IMR-90 (cell line): Measurements from ENCODE around the gene PPIA. TPM values are rescaled to one million over a fixed set of nuclear protein-coding genes. Genes with fewer than 3 reads are reported as not detected.

Source experiments
- ATAC-seq: fragments of 200-7000 bp; cut with Tn5 transposase; 2 replicates; pipeline ENCODE4 v1.9.1; 2020; ENCODE audit warnings: low read depth, mild to moderate bottlenecking, moderate library complexity
- BruUV-seq: library from RNA; stranded (reverse); fragments of 400-500 nt; replicated peaks from 2 replicates; lab custom pipeline; 2021; lab: Mats Ljungman, UMichigan
- CTCF ChIA-PET: fragments of 300-600 bp; formaldehyde crosslinking; extraction: SDS; loops from one replicate; lab custom pipeline; 2021; ENCODE audit warnings: antibody characterized with exemption; lab: Yijun Ruan, JAX
- POLR2A ChIA-PET: fragments of 300-600 bp; sonication (Branson Sonifier 250); formaldehyde crosslinking; loops from one replicate; lab custom pipeline; 2022; ENCODE audit warnings: antibody characterized with exemption; ENCODE audit not compliant: unreplicated experiment; lab: Charles Lee
- DNase-seq: peaks from one replicate; pipeline ENCODE4 v3.0.0; 2013
- H2AFZ ChIP-seq: replicated peaks from 2 replicates; pipeline ENCODE3; 2013; ENCODE audit warnings: low read length, mild to moderate bottlenecking; ENCODE audit not compliant: poor library complexity
- H2AK5ac ChIP-seq: 2 replicates; pipeline ENCODE4 v1.6.1; 2013; ENCODE audit warnings: low read depth, low read length, inconsistent platforms
- H2AK9ac ChIP-seq: replicated peaks from 2 replicates; pipeline ENCODE3; 2013; ENCODE audit warnings: mild to moderate bottlenecking, low read depth, low read length, moderate library complexity; ENCODE audit not compliant: poor library complexity
- H2BK120ac ChIP-seq: 2 replicates; pipeline ENCODE4 v1.6.1; 2013; ENCODE audit warnings: low read depth, low read length, inconsistent platforms
- H2BK15ac ChIP-seq: 3 replicates; pipeline ENCODE4 v1.6.1; 2013; ENCODE audit warnings: low read depth, low read length, inconsistent platforms
- H2BK20ac ChIP-seq: 2 replicates; pipeline ENCODE4 v1.6.1; 2013; ENCODE audit warnings: low read depth, mild to moderate bottlenecking, inconsistent platforms, low read length, moderate library complexity
- H2BK5ac ChIP-seq: 2 replicates; pipeline ENCODE4 v1.6.1; 2013; ENCODE audit warnings: mild to moderate bottlenecking, low read depth, low read length, inconsistent platforms; ENCODE audit not compliant: poor library complexity, severe bottlenecking
- H3K14ac ChIP-seq: replicated peaks from 2 replicates; pipeline ENCODE4 v1.6.1; 2013; ENCODE audit warnings: low read depth, low read length, inconsistent platforms
- H3K18ac ChIP-seq: 2 replicates; pipeline ENCODE4 v1.6.1; 2013; ENCODE audit warnings: low read depth, low read length, control low read depth
- H3K23ac ChIP-seq: 2 replicates; pipeline ENCODE4 v1.6.1; 2013; ENCODE audit warnings: low read depth, low read length, inconsistent platforms
- H3K27ac ChIP-seq: 2 replicates; pipeline ENCODE4 v1.5.1; 2013; ENCODE audit warnings: mild to moderate bottlenecking, control low read depth, low read length; ENCODE audit not compliant: insufficient read depth
- H3K27me3 ChIP-seq: 2 replicates; pipeline ENCODE4 v1.6.1; 2013; ENCODE audit warnings: low read length; ENCODE audit not compliant: control insufficient read depth, insufficient read depth
- H3K36me3 ChIP-seq: 2 replicates; pipeline ENCODE4 v1.6.1; 2013; ENCODE audit warnings: low read length, mixed read lengths; ENCODE audit not compliant: control insufficient read depth, insufficient read depth
- H3K4ac ChIP-seq: 2 replicates; pipeline ENCODE4 v1.6.1; 2013; ENCODE audit warnings: low read depth, low read length, inconsistent platforms
- H3K4me1 ChIP-seq: 2 replicates; pipeline ENCODE4 v1.6.1; 2013; ENCODE audit warnings: low read length, mixed read lengths; ENCODE audit not compliant: control insufficient read depth, insufficient read depth
- H3K4me2 ChIP-seq: 2 replicates; pipeline ENCODE4 v1.6.1; 2013; ENCODE audit warnings: low read depth, mild to moderate bottlenecking, control low read depth, low read length, moderate library complexity
- H3K4me3 ChIP-seq: 2 replicates; pipeline ENCODE4 v1.5.1; 2013; ENCODE audit warnings: low read depth, mild to moderate bottlenecking, control low read depth, low read length, moderate library complexity; ENCODE audit not compliant: insufficient read depth
- H3K56ac ChIP-seq: 2 replicates; pipeline ENCODE4 v1.6.1; 2013; ENCODE audit warnings: low read length, inconsistent platforms; ENCODE audit not compliant: insufficient read depth; ENCODE audit errors: extremely low read depth
- H3K79me1 ChIP-seq, 2 experiments: 2 replicates each; pipeline ENCODE4 v1.6.1; 2013; ENCODE audit warnings: low read length in 2 of 2, inconsistent platforms in 1 of 2, low read depth in 1 of 2
- H3K9ac ChIP-seq: 2 replicates; pipeline ENCODE4 v1.6.1; 2013; ENCODE audit warnings: low read depth, low read length, control low read depth
- H3K9me1 ChIP-seq: 2 replicates; pipeline ENCODE4 v1.6.1; 2013; ENCODE audit warnings: low read length, inconsistent platforms; ENCODE audit not compliant: insufficient read depth
- H3K9me3 ChIP-seq: 2 replicates; pipeline ENCODE4 v1.6.1; 2013; ENCODE audit warnings: low read length; ENCODE audit not compliant: control insufficient read depth, insufficient read depth
- H4K20me1 ChIP-seq: 2 replicates; pipeline ENCODE4 v1.6.1; 2013; ENCODE audit warnings: low read length, inconsistent platforms; ENCODE audit not compliant: insufficient read depth
- H4K5ac ChIP-seq: 2 replicates; pipeline ENCODE4 v1.6.1; 2013; ENCODE audit warnings: mild to moderate bottlenecking, low read depth, low read length, control low read depth
- H4K8ac ChIP-seq, 2 experiments: 2 replicates each; pipeline ENCODE4 v1.6.1; 2013; ENCODE audit warnings: low read depth in 2 of 2, low read length in 2 of 2, control low read depth in 1 of 2, inconsistent platforms in 1 of 2
- H4K91ac ChIP-seq: 2 replicates; pipeline ENCODE4 v1.6.1; 2013; ENCODE audit warnings: low read depth, low read length, inconsistent platforms; ENCODE audit not compliant: insufficient read depth
- BHLHE40 ChIP-seq: fragments of 150-350 bp; IDR thresholded peaks from 2 replicates; pipeline ENCODE4 v1.6.1; 2016; ENCODE audit warnings: mild to moderate bottlenecking, low read depth, low read length
- CEBPB ChIP-seq: IDR thresholded peaks from 2 replicates; pipeline ENCODE4 v1.6.1; 2012; ENCODE audit warnings: low read depth, low read length, improper control_type of control experiment
- CHD1 ChIP-seq: IDR thresholded peaks from 2 replicates; pipeline ENCODE4 v1.6.1; 2012; ENCODE audit warnings: low read depth, low read length, improper control_type of control experiment
- FOS ChIP-seq: fragments of 150-350 bp; IDR thresholded peaks from 2 replicates; pipeline ENCODE4 v1.6.1; 2016; ENCODE audit warnings: low read depth, low read length
- MAFK ChIP-seq: IDR thresholded peaks from 2 replicates; pipeline ENCODE4 v1.6.1; 2012; ENCODE audit warnings: low read depth, low read length, improper control_type of control experiment
- MAZ ChIP-seq: IDR thresholded peaks from 2 replicates; pipeline ENCODE4 v1.6.1; 2012; ENCODE audit warnings: low read depth, mild to moderate bottlenecking, low read length, improper control_type of control experiment, moderate library complexity, borderline replicate concordance
- MXI1 ChIP-seq: IDR thresholded peaks from 2 replicates; pipeline ENCODE4 v1.6.1; 2012; ENCODE audit warnings: low read depth, mild to moderate bottlenecking, low read length, moderate library complexity, borderline replicate concordance
- NFE2L2 ChIP-seq: fragments of 150-350 bp; IDR thresholded peaks from 2 replicates; pipeline ENCODE4 v1.6.1; 2016; ENCODE audit warnings: low read depth, mild to moderate bottlenecking, low read length
- POLR2A ChIP-seq: IDR thresholded peaks from 2 replicates; pipeline ENCODE4 v1.6.1; 2012; ENCODE audit warnings: mild to moderate bottlenecking, low read depth, low read length
- RAD21 ChIP-seq: IDR thresholded peaks from 2 replicates; pipeline ENCODE4 v1.6.1; 2012; ENCODE audit warnings: low read length, improper control_type of control experiment
- RCOR1 ChIP-seq: IDR thresholded peaks from 2 replicates; pipeline ENCODE4 v1.6.1; 2012; ENCODE audit warnings: mild to moderate bottlenecking, low read length, improper control_type of control experiment; ENCODE audit not compliant: insufficient replicate concordance
- RFX5 ChIP-seq: IDR thresholded peaks from 2 replicates; pipeline ENCODE4 v1.8.0; 2012; ENCODE audit warnings: low read depth, mild to moderate bottlenecking, low read length, moderate library complexity
- SMC3 ChIP-seq: fragments of 150-350 bp; IDR thresholded peaks from 2 replicates; pipeline ENCODE4 v1.6.1; 2016; ENCODE audit warnings: low read depth, mild to moderate bottlenecking, antibody characterized with exemption, low read length, moderate library complexity
- WGBS, 2 experiments: methylation state at CpG; one replicate each; pipeline versions ENCODE4 v1.1.5 to v1.1.7; 2013; ENCODE audit warnings: missing lambda C conversion rate in 2 of 2; ENCODE audit not compliant: insufficient read length in 1 of 2; ENCODE audit errors: extremely low coverage in 2 of 2; 5-methylcytosine and 5-hydroxymethylcytosine counted together
- dilution Hi-C: fragments of 300-500 bp; cut with HindIII; formaldehyde crosslinking; loops from one replicate; pipeline ENCODE4 v1.14.3; 2018; ENCODE audit warnings: low sequenced_read_pairs; ENCODE audit not compliant: unreplicated experiment
- in situ Hi-C: fragments of 300-500 bp; cut with MboI; formaldehyde crosslinking; loops from 3 replicates; pipeline ENCODE4 v1.14.3; 2019; ENCODE audit warnings: low sequenced_read_pairs, inconsistent platforms, mixed read lengths
- intact Hi-C: fragments of 100-400 bp; cut with micrococcal nuclease; formaldehyde crosslinking; loops from 2 replicates; pipeline ENCODE4 v1.10.0; 2022
- polyA plus RNA-seq, 3 experiments: library from polyadenylated mRNA; depleted of rRNA; stranded (reverse); fragments of >200 nt; gene quantifications; 2 replicates each; pipeline ENCODE4 v1.2.3, GENCODE V29; 2012; ENCODE audit warnings: low replicate concordance in 1 of 3
- total RNA-seq: library from RNA; depleted of rRNA; stranded (reverse); fragments of >200 nt; gene quantifications from 2 replicates; pipeline ENCODE4 v1.2.3, GENCODE V29; 2012
- TF ChIP-seq, protein P1 (sequence below): fragments of 150-350 bp; IDR thresholded peaks from 2 replicates; pipeline ENCODE4 v1.6.1; 2017; ENCODE audit warnings: mild to moderate bottlenecking, antibody characterized with exemption, low read length, low read depth
- TF ChIP-seq, protein P2 (sequence below): fragments of 150-350 bp; IDR thresholded peaks from 2 replicates; pipeline ENCODE4 v1.6.1; 2016; ENCODE audit warnings: low read depth, mild to moderate bottlenecking, low read length, moderate library complexity, borderline replicate concordance
- TF ChIP-seq, protein P3 (sequence below): conservative IDR thresholded peaks from 2 replicates; pipeline ENCODE4 v1.5.1; 2012; ENCODE audit warnings: mild to moderate bottlenecking, low read depth, low read length, improper control_type of control experiment

The PPIA gene
- total and polyA plus RNA-seq, 2 of the 4 experiments (the other 2 are of a cell fraction), result 3,396 to 4,883 TPM

DNA sequence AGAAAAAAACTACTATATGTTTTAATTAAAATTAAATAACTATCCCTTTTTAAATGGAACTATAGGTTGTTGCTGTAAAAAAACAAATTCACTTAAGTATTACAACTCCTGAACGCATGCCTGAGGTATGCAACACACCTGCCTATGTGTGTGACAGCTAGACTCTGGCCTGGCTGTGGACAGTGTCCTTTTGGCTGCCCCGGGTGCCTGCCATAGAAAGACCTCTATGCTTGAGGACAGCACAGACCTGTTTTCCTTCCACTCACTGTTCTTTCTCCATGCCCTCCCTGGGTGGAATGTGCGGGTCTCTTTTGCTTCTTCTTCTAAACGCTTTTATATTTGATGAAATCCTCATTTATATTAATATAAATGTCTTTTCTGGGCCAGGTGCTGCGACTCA is 6.5 kb upstream of the PPIA start:
- H3K36me3 ChIP-seq, result no peaks in the 10 kb centered on the region
- no peak overlapping the region; the same call in 1 of the 2 replicates for H2AK5ac ChIP-seq
- H3K27me3 ChIP-seq, result no peaks in the 10 kb centered on the region
- no peak overlapping the region for H3K9ac ChIP-seq
- no peaks in the 10 kb centered on the region for H3K9me3 ChIP-seq
- no TSS peak for BruUV-seq
- POLR2A ChIA-PET, result no interaction called here
- H3K56ac ChIP-seq, result no peak overlapping the region
- CTCF ChIA-PET, result no interaction called here
- no peak for DNase-seq
- H2AFZ ChIP-seq, result no peak overlapping the region
- dilution Hi-C loops (no loop called here), intact Hi-C loops (no loop called here), in situ Hi-C loops (no loop called here)
- H3K27ac ChIP-seq, result no peak overlapping the region
- H4K5ac ChIP-seq, result no peak overlapping the region
- H2AK9ac ChIP-seq, result no peak overlapping the region
- no peak overlapping the region for H3K4me3 ChIP-seq
- H2BK5ac ChIP-seq, result no peak overlapping the region
- no peak overlapping the region for H3K23ac ChIP-seq
- no peak for TF ChIP-seq RAD21
- no peak for TF ChIP-seq CEBPB
- TF ChIP-seq POLR2A, result no peak
- TF ChIP-seq MAZ, result no peak
- no peak for TF ChIP-seq MXI1
- TF ChIP-seq, protein P1, sequence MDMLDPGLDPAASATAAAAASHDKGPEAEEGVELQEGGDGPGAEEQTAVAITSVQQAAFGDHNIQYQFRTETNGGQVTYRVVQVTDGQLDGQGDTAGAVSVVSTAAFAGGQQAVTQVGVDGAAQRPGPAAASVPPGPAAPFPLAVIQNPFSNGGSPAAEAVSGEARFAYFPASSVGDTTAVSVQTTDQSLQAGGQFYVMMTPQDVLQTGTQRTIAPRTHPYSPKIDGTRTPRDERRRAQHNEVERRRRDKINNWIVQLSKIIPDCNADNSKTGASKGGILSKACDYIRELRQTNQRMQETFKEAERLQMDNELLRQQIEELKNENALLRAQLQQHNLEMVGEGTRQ, result no peak
- TF ChIP-seq RCOR1, result no peak
- no peak for TF ChIP-seq SMC3
- no peak for TF ChIP-seq RFX5
- TF ChIP-seq CHD1, result no peak
- TF ChIP-seq, protein P2, sequence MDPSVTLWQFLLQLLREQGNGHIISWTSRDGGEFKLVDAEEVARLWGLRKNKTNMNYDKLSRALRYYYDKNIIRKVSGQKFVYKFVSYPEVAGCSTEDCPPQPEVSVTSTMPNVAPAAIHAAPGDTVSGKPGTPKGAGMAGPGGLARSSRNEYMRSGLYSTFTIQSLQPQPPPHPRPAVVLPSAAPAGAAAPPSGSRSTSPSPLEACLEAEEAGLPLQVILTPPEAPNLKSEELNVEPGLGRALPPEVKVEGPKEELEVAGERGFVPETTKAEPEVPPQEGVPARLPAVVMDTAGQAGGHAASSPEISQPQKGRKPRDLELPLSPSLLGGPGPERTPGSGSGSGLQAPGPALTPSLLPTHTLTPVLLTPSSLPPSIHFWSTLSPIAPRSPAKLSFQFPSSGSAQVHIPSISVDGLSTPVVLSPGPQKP, result no peak
- TF ChIP-seq, protein P3, sequence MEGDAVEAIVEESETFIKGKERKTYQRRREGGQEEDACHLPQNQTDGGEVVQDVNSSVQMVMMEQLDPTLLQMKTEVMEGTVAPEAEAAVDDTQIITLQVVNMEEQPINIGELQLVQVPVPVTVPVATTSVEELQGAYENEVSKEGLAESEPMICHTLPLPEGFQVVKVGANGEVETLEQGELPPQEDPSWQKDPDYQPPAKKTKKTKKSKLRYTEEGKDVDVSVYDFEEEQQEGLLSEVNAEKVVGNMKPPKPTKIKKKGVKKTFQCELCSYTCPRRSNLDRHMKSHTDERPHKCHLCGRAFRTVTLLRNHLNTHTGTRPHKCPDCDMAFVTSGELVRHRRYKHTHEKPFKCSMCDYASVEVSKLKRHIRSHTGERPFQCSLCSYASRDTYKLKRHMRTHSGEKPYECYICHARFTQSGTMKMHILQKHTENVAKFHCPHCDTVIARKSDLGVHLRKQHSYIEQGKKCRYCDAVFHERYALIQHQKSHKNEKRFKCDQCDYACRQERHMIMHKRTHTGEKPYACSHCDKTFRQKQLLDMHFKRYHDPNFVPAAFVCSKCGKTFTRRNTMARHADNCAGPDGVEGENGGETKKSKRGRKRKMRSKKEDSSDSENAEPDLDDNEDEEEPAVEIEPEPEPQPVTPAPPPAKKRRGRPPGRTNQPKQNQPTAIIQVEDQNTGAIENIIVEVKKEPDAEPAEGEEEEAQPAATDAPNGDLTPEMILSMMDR, result no peak
- TF ChIP-seq FOS, result no peak
- TF ChIP-seq BHLHE40, result no peak
- TF ChIP-seq MAFK, result no peak
- no peak for TF ChIP-seq NFE2L2
- H3K4me1 ChIP-seq, result peaks cover 5% of the 10 kb centered on the region
- H4K91ac ChIP-seq, result no peak overlapping the region
- no peaks in the 10 kb centered on the region for H4K20me1 ChIP-seq
- H3K18ac ChIP-seq, result no peak overlapping the region
- H2BK20ac ChIP-seq, result no peak overlapping the region
- no peak overlapping the region for H2BK120ac ChIP-seq
- no peak overlapping the region for H3K4me2 ChIP-seq
- no peak overlapping the region for H2BK15ac ChIP-seq
- peaks cover 6% of the 10 kb centered on the region; the same call in 1 of the 2 replicates for H3K9me1 ChIP-seq
- peaks cover 0 to 3% of the 10 kb centered on the region in 2 experiments; a peak in 1 of 4 replicates for H3K79me1 ChIP-seq
- WGBS, 2 experiments, result no CpG with 5 or more reads among the region's 5 CpGs
- no peak overlapping the region for H3K4ac ChIP-seq
- no peak overlapping the region for H4K8ac ChIP-seq
- no peak overlapping the region for H3K14ac ChIP-seq
- ATAC-seq, result no peak
